AML-193 (cell line): ENCODE measurements around the gene ZNF584.
A peak's percentile ranks its signal among the peaks of the same experiment; 100 is the strongest.

Source experiments
- DNase-seq, 2 experiments: peaks; one replicate each; lab custom pipeline; 2025; lab: John Stamatoyannopoulos, UW

The ZNF584 gene

GRCh38 chr19:58385891-58386575 lies 22.4 kb upstream of the ZNF584 start:
- no peak for DNase-seq

GRCh38 chr19:58386576-58387337 lies 21.7 kb upstream of the ZNF584 start, which contains the start of gene RPS5:
Gene RPS5, plus strand, starts transcription at chr19:58387269. Its CDS starts 869 bp downstream, at chr19:58388138.
- DNase-seq = peak; percentile 97 to 98

- DNase-seq = no peak
Observed at GRCh38 chr19:58387338-58388174, 20.9 kb upstream of the ZNF584 start.

DNA sequence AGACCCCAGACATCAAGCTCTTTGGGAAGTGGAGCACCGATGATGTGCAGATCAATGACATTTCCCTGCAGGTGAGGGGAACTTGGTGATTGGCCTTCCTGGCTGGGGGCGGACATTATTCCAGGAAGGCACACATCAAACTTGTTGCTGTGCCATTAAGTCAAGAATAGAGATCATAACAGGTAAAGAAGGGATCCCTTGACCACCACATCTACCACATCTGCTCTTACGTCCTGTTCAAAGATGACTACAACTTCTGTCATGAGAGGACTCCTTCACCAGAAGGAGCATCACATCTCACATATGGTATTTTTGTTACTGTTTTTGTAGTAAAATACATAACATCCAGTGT lies 20.3 kb upstream of the ZNF584 start:
- no peak for DNase-seq

DNA sequence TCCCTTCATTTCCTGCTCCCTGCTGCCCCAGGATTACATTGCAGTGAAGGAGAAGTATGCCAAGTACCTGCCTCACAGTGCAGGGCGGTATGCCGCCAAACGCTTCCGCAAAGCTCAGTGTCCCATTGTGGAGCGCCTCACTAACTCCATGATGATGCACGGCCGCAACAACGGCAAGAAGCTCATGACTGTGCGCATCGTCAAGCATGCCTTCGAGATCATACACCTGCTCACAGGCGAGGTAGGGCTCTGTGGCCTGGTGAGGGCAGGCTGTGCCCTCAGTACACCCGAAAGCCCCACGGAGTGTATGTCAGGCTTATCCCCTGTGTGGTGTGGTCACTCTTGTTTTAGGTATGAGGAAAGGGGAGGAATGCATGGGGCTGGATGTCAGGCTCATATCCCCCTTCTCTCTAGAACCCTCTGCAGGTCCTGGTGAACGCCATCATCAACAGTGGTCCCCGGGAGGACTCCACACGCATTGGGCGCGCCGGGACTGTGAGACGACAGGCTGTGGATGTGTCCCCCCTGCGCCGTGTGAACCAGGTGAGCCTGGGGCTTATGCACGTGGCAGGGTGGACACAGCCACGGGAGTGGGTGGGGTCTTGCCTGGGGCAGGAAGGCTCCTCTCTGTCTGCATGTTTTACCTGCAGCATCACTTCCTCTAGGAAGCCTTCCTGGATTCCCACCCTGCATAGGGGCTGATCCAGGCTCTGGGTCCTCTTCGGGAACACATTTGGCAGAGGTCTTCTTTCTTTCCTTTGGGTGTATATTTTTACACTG lies 15.3 kb upstream of the ZNF584 start:
- DNase-seq = no peak

DNA sequence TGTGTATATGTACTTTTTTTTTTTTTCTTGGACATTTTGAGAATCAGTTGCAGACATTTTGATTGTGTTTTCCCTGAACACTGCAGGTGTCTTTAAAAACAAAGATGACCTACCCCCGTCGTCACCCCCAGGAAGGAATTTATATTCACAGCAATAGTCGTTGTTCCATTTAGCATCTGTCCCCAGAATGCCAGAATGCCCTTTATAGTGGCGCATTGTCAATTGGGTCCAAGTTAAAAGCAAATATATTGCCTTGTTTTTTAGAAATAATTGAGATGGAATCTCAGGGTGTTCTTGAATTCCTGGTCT lies 14.8 kb upstream of the ZNF584 start:
- no peak for DNase-seq

DNA sequence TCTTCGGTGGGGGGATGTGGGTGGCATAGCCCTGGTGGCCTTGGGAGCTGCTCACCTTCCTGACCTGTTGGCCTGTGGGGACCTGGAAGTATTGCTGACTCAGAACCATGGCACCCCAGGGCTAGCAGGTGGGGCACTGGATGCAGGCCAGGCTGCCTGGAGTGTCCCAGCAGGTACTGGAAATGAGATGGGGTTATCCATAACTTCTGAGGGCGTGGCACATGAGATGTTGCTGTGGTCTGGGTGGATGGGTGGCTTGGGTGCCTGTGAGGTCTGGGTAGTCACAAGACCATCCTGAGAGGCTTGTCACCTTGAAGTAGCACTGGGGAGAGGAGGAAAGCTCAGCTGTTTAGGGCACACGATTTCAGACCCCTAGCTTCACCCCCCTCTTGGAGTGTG lies 13.6 kb upstream of the ZNF584 start:
- DNase-seq = no peak

GRCh38 chr19:58395220-58395978 lies 13.1 kb upstream of the ZNF584 start, which contains the start of gene RNF225:
Gene RNF225, plus strand, starts transcription at chr19:58395656. Its CDS starts 434 bp downstream, at chr19:58396090.
- DNase-seq = no peak

- no peak for DNase-seq
Observed at GRCh38 chr19:58395979-58396627, 12.3 kb upstream of the ZNF584 start.

GRCh38 chr19:58396691-58397532 lies 11.5 kb upstream of the ZNF584 start:
- DNase-seq = no peak

- no peak for DNase-seq
Observed at GRCh38 chr19:58397533-58398037, 10.9 kb upstream of the ZNF584 start.

- DNase-seq = no peak
Observed at GRCh38 chr19:58398087-58398486, 10.4 kb upstream of the ZNF584 start.

- no peak for DNase-seq
Observed at GRCh38 chr19:58398545-58398944, 9.9 kb upstream of the ZNF584 start.

DNA sequence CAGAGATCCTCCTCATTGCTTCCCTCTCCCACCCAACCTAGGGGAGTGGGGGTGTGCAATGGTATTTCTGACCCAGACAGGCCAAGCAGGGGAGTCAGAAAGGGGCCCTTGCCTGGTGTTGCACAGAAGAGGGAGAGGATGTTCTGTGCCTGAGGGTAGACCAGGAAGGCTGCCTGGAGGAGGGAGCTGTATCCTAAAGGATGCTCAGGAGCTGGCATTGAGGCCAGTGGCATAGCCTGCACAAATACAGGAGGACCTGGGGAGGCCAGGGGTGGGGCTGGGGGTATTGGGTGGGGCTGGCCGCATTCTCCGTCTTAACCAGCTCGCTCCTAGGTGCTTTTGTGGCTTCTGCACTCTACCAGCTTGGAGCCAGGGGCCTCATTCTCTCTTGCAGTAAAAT lies 8.5 kb upstream of the ZNF584 start:
- DNase-seq = no peak

- DNase-seq = no peak
Observed at GRCh38 chr19:58400316-58400915, 8.0 kb upstream of the ZNF584 start.

GRCh38 chr19:58400916-58401839 lies 7.3 kb upstream of the ZNF584 start:
- peak; percentile 97 to 98 for DNase-seq

- no peak for DNase-seq
Observed at GRCh38 chr19:58401840-58402421, 6.5 kb upstream of the ZNF584 start.
